Bronchial epithelial cell (primary cell): ENCODE data around the gene ACKR2. TPM values are rescaled to one million over a fixed set of nuclear protein-coding genes. Genes with fewer than 3 reads are reported as not detected.
A peak's percentile ranks its signal among the peaks of the same experiment; 100 is the strongest.

Experiments
- DNase-seq: peaks from one replicate; pipeline ENCODE4 v3.0.0-alpha.2; 2010; ENCODE audit warnings: low read depth
- FAIRE-seq: peaks from 2 replicates; lab custom pipeline; 2011; peaks lifted over from hg19 to GRCh38; lab: Jason Lieb, UNC
- H3K27me3 ChIP-seq: 2 replicates; pipeline ENCODE4 v1.5.1; 2011; ENCODE audit warnings: low read length; ENCODE audit not compliant: control insufficient read depth, insufficient read depth
- H3K36me3 ChIP-seq: 2 replicates; pipeline ENCODE4 v1.5.1; 2011; ENCODE audit warnings: low read length; ENCODE audit not compliant: control insufficient read depth, insufficient read depth
- H3K4me3 ChIP-seq: 2 replicates; pipeline ENCODE4 v1.5.1; 2011; ENCODE audit warnings: mild to moderate bottlenecking, low read depth, low read length, control low read depth
- CTCF ChIP-seq: IDR thresholded peaks from 2 replicates; pipeline ENCODE4 v1.5.1; 2011; ENCODE audit warnings: mild to moderate bottlenecking, moderate library complexity, low read length, control low read depth, inconsistent platforms; ENCODE audit not compliant: insufficient read depth, severe bottlenecking
- total RNA-seq: library from RNA; depleted of rRNA; stranded (reverse); fragments of >200 nt; gene quantifications from 2 replicates; pipeline ENCODE4 v1.2.1, GENCODE V29; 2014

The ACKR2 gene
- total RNA-seq, 1 donor from 2014 or later = 1.3 TPM

- H3K27me3 ChIP-seq = no peaks in the 10 kb centered on the region
- no peak for TF ChIP-seq CTCF
- peak; percentile 39 for DNase-seq
- H3K36me3 ChIP-seq = no peaks in the 10 kb centered on the region
- no peak for FAIRE-seq
- H3K4me3 ChIP-seq = no peak overlapping the region
Observed at GRCh38 chr3:42819351-42819965, 10.2 kb downstream of the ACKR2 start.

GRCh38 chr3:42820746-42821051 is 11.5 kb downstream of the ACKR2 start:
- FAIRE-seq = no peak
- TF ChIP-seq CTCF = no peak
- H3K4me3 ChIP-seq = no peak overlapping the region
- H3K27me3 ChIP-seq = no peaks in the 10 kb centered on the region
- H3K36me3 ChIP-seq = no peaks in the 10 kb centered on the region
- DNase-seq = no peak

- H3K36me3 ChIP-seq = no peaks in the 10 kb centered on the region
- DNase-seq (peak; percentile 85), FAIRE-seq (peak; percentile 23)
- no peak for TF ChIP-seq CTCF
- no peak overlapping the region for H3K4me3 ChIP-seq
- no peaks in the 10 kb centered on the region for H3K27me3 ChIP-seq
Observed at GRCh38 chr3:42822828-42823227, 13.6 kb downstream of the ACKR2 start.

GRCh38 chr3:42823351-42823750 is 14.1 kb downstream of the ACKR2 start:
- TF ChIP-seq CTCF = no peak
- Histone ChIP-seq H3K36me3 (no peaks in the 10 kb centered on the region), H3K4me3 (no peak overlapping the region), H3K27me3 (no peaks in the 10 kb centered on the region)
- FAIRE-seq (peak; percentile 50), DNase-seq (peak; percentile 97)

- FAIRE-seq (no peak), DNase-seq (no peak)
- no peak overlapping the region for H3K4me3 ChIP-seq
- no peaks in the 10 kb centered on the region for H3K27me3 ChIP-seq
- no peak for TF ChIP-seq CTCF
- no peaks in the 10 kb centered on the region for H3K36me3 ChIP-seq
Observed at GRCh38 chr3:42826141-42826540, 16.9 kb downstream of the ACKR2 start.

GRCh38 chr3:42827023-42827422 is 17.8 kb downstream of the ACKR2 start:
- Histone ChIP-seq H3K27me3 (no peaks in the 10 kb centered on the region), H3K36me3 (no peaks in the 10 kb centered on the region), H3K4me3 (no peak overlapping the region)
- DNase-seq (peak; percentile 77), FAIRE-seq (no peak)
- no peak for TF ChIP-seq CTCF
